Keratinocyte (primary cell): ENCODE results near the gene SH3GLB2.

Experiments
- CTCF ChIP-seq, 3 experiments: IDR thresholded peaks in 1 of 3; conservative IDR thresholded peaks in 1 of 3; optimal IDR thresholded peaks in 1 of 3; 2 replicates in 2 of 3; 3 replicates in 1 of 3; pipeline versions ENCODE3 to v1.5.1; 2011; ENCODE audit warnings: low read length in 3 of 3, mild to moderate bottlenecking in 3 of 3, moderate library complexity in 2 of 3, control low read depth in 1 of 3, inconsistent platforms in 1 of 3; ENCODE audit not compliant: insufficient read depth in 2 of 3; ENCODE audit errors: extremely low read depth in 1 of 3
- EZH2 ChIP-seq: IDR thresholded peaks from one replicate; pipeline ENCODE4 v1.6.1; 2012; ENCODE audit warnings: inconsistent platforms, mild to moderate bottlenecking, low read length, moderate library complexity

GRCh38 chr9:129030191-129030590, 2.1 kb upstream of the SH3GLB2 start:
- no peak for TF ChIP-seq CTCF (optimal IDR thresholded peaks at IDR 0.05 in 1 of 3, IDR thresholded peaks at IDR 0.05 in 1 of 3, conservative IDR thresholded peaks at IDR 0.05 in 1 of 3; ENCODE audit: extremely low read depth in 1 of 3, insufficient read depth in 2 of 3, low read length in 3 of 3)
- TF ChIP-seq EZH2, result no peak
